Fibroblast of mammary gland (primary cell): ENCODE measurements around the gene VSTM1.

Experiments used
- DNase-seq: peaks from one replicate; pipeline ENCODE4 v3.0.0-alpha.2; 2010; ENCODE audit warnings: low read depth
- H3K4me3 ChIP-seq: 2 replicates; pipeline ENCODE4 v1.5.1; 2011; ENCODE audit warnings: low read depth, mild to moderate bottlenecking, low read length, moderate library complexity; ENCODE audit not compliant: control insufficient read depth
- TF ChIP-seq, protein P1 (sequence below): conservative IDR thresholded peaks from 2 replicates; pipeline ENCODE4 v1.5.1; 2011; ENCODE audit warnings: low read depth, low read length, inconsistent platforms; ENCODE audit not compliant: control insufficient read depth, insufficient read depth

VSTM1 gene

DNA sequence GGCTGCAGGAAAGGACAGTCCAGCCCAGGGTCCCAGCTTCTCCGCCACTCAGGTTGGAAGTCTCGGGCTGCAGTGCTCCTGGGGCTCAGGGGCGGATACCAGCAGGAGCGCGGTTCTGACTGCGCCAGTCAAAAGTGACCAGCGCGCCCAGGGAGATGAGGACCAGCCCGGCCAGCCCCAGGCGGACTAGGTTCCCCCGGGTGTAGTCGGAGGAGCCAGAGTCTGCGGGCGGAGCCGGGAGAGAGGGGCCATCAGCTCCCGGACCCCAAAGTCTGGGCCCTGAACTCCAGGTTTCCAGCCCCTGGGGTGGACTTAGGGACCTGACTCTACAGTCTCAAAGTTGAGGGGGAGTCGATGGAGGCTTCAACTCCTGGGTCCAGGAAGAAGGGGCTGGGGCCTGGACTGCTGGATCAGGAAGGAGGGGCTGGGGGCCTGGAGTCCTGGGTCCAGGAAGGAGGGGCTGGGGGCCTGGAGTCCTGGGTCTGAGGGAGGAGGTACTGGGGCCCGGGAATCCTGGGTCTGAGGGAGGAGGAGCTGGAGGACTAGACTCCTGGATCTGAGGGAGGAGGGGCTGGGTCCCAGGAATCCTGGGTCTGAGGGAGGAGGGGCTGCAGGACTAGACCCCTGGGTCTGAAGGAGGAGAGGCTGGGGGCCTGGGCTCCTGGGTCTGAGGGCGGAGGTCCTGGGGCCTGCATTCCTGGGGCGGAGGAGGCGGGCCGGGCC is 31.6 kb upstream of the VSTM1 start:
- DNase-seq: no peak
- TF ChIP-seq, protein P1, sequence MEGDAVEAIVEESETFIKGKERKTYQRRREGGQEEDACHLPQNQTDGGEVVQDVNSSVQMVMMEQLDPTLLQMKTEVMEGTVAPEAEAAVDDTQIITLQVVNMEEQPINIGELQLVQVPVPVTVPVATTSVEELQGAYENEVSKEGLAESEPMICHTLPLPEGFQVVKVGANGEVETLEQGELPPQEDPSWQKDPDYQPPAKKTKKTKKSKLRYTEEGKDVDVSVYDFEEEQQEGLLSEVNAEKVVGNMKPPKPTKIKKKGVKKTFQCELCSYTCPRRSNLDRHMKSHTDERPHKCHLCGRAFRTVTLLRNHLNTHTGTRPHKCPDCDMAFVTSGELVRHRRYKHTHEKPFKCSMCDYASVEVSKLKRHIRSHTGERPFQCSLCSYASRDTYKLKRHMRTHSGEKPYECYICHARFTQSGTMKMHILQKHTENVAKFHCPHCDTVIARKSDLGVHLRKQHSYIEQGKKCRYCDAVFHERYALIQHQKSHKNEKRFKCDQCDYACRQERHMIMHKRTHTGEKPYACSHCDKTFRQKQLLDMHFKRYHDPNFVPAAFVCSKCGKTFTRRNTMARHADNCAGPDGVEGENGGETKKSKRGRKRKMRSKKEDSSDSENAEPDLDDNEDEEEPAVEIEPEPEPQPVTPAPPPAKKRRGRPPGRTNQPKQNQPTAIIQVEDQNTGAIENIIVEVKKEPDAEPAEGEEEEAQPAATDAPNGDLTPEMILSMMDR: no peak
- H3K4me3 ChIP-seq: no peak overlapping the region

- TF ChIP-seq, protein P1: no peak
- no peak overlapping the region for H3K4me3 ChIP-seq
- no peak for DNase-seq
These were observed 30.8 kb upstream of the VSTM1 start for GRCh38 chr19:54094426-54095000.

DNA sequence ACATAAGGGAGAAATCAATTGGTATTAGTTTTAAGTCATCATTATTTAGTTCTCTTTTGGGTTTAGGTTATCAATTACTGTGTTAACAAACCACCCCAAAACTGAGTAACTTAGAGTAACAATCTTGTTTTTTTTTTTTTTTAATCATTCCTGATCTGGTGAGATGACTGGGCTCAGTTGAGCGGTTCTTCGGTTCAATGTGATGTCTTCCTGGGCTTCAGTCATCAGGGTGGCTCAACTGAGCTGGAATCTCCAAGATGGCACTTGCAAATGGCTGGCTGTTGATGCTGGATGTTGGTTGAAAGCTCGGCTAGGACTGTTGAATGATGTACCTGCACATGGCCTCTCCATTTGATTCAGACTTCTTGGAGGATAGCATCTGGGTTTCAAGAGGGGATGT is 20.7 kb upstream of the VSTM1 start:
- no peak overlapping the region for H3K4me3 ChIP-seq
- DNase-seq: no peak
- TF ChIP-seq, protein P1: no peak

DNA sequence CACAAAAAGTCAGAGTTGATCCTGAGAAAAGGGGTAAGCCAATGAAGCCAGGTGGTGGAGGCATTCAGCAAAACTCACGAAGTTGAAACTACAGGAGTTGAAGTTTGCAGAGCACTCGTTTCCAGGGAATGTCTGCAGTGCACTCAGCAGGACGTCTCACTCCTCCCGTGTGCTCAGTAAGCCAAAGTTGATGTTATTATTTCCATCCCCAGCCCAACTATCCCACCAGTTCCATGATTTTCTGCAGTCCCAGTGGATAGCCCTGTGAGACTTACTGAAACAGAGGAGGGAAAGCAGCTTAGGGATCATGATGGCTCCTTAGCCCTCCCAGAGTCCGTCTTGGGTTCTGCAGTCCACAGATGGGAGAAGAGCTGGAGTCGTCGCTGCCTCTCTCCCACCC is 17.3 kb upstream of the VSTM1 start, which contains the start of gene TARM1:
TARM1 (minus strand) TSS at position 334 of the 400 bp plus-strand sequence; CDS start at position 309, 25 bp downstream.
- DNase-seq: no peak
- H3K4me3 ChIP-seq: no peak within 1 kb of the TSS
- TF ChIP-seq, protein P1: no peak

DNA sequence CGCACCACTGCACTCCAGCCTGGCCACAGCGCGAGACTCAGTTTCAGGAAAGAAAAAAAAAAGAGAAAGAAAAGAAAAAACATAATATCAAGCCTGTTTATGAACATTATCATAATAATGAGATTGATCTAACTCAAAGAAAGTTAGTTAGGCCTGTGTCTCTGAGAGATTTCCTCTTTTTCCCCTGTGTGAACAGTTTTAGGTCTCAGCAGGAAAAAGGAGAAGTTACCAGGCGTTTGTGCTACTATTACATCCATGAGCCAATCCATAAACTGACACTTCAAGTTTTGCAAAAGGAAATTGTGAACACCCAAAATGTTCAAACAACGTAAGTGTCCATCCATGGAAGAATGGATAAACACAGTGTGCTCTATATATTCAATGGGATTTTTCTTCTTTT is 13.6 kb upstream of the VSTM1 start:
- no peak overlapping the region for H3K4me3 ChIP-seq
- DNase-seq: no peak
- TF ChIP-seq, protein P1: no peak

DNA sequence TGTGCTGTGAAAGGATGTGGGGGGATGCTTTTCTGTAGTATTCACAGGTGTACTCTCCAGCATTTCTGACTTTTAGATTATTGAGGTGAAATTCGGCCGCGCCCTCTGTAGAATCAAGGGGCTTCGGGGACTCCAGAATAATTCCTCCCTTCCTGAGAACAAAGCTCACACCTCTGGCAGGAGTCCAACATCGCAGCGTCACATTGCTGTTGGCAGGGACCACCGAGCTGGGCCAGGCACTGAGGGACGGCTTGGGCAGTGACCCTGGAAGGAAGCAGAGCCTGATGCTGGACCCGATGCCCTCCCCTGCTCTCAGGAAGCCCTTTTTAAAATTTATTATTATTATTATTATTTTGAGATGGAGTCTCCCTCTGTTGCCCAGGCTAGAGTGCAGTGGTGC is 11.2 kb upstream of the VSTM1 start:
- TF ChIP-seq, protein P1: no peak
- no peak for DNase-seq
- H3K4me3 ChIP-seq: no peak overlapping the region
